GM12891 (cell line): ENCODE results near the gene GNG11.

Source experiments
- POLR2A ChIP-seq: IDR thresholded peaks from 2 replicates; pipeline ENCODE4 v1.6.1; 2011; ENCODE audit warnings: low read depth, low read length, control low read depth
- POLR2AphosphoS5 ChIP-seq: IDR thresholded peaks from 2 replicates; pipeline ENCODE4 v1.6.1; 2011; ENCODE audit warnings: low read depth, low read length, control low read depth
- POU2F2 ChIP-seq: IDR thresholded peaks from 2 replicates; pipeline ENCODE4 v1.6.1; 2011; ENCODE audit warnings: low read depth, mild to moderate bottlenecking, control low read depth, low read length, moderate library complexity
- TAF1 ChIP-seq: IDR thresholded peaks from 2 replicates; pipeline ENCODE4 v1.6.1; 2011; ENCODE audit warnings: low read depth, low read length, control low read depth

DNA sequence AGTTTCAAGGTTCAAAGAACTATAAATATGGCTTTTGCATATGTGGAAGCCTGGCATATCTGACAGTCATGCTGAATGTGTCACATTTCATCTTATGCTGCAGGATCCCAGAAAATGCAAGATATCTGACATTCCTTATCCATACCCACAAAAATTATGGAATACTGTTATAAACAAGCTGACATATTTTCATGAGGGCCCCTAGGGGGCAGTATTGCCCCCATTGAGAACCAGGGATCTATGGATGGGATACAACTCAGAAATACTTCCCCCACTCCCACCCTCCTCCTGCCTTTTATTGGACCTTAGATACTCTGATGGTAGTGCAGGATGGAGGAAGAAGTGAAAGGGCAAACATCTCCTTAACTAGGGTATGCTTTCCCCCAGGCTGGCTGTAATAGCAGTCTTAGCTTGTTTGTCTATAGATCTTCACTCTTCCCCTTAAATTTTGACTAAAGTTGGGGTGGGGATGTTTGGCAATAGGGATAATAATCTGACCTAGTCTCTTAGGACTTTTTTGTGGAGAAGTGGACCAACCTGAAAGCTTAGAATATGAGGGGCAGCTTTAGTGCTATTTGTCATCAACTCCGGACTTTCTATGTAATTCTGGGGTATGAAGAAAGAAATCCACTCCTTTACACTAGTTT is 18.6 kb upstream of the GNG11 start:
- no peak for TF ChIP-seq POLR2A
- no peak for TF ChIP-seq POLR2AphosphoS5
- TF ChIP-seq TAF1, result no peak
- no peak for TF ChIP-seq POU2F2
